ENCODE data around the gene DEPDC7.

The DEPDC7 gene

GRCh38 chr11:32991898-32992297 lies 23.8 kb upstream of the DEPDC7 start:
- no peak overlapping the region for H3K4me2 ChIP-seq
- no peaks in the 10 kb centered on the region for H3K27me3 ChIP-seq

GRCh38 chr11:33000181-33000580 lies 15.5 kb upstream of the DEPDC7 start:
- Histone ChIP-seq H3K36me3 (no peaks in the 10 kb centered on the region), H3K4me3 (no peak overlapping the region), H3K4me2 (no peak overlapping the region), H3K9ac (no peak overlapping the region), H4K20me1 (no peaks in the 10 kb centered on the region), H3K27ac (no peak overlapping the region), H3K9me3 (peaks cover 4% of the 10 kb centered on the region; the same call in 1 of the 2 replicates), H3K4me1 (peaks cover 10% of the 10 kb centered on the region), H3K27me3 (no peaks in the 10 kb centered on the region)
- TF ChIP-seq Cebpa-rat (IDR thresholded peaks at IDR 0.05), result no peak

More at GRCh38 chr11:32991898-32992297, 23.8 kb upstream of the DEPDC7 start:
- no peak for TF ChIP-seq Cebpa-rat (IDR thresholded peaks at IDR 0.05)
- Histone ChIP-seq H3K36me3 (no peaks in the 10 kb centered on the region), H3K27ac (no peak overlapping the region), H3K4me3 (no peak overlapping the region), H4K20me1 (no peaks in the 10 kb centered on the region), H3K9ac (no peak overlapping the region), H3K4me1 (no peaks in the 10 kb centered on the region), H3K9me3 (peaks cover 24% of the 10 kb centered on the region)

- Histone ChIP-seq H3K4me2 (no peak overlapping the region), H4K20me1 (no peaks in the 10 kb centered on the region), H3K27me3 (no peaks in the 10 kb centered on the region), H3K9me3 (peaks cover 4% of the 10 kb centered on the region; the same call in 1 of the 2 replicates), H3K9ac (no peak overlapping the region), H3K27ac (no peak overlapping the region), H3K4me3 (no peak overlapping the region), H3K4me1 (peaks cover 16% of the 10 kb centered on the region), H3K36me3 (no peaks in the 10 kb centered on the region)
- no peak for TF ChIP-seq Cebpa-rat (IDR thresholded peaks at IDR 0.05)
These were observed 14.4 kb upstream of the DEPDC7 start for GRCh38 chr11:33001281-33001680.

GRCh38 chr11:33001751-33002542 lies 13.7 kb upstream of the DEPDC7 start:
- H3K9me3 ChIP-seq, result peaks cover 4% of the 10 kb centered on the region; the same call in 1 of the 2 replicates
- H3K4me1 ChIP-seq, result peaks cover 16% of the 10 kb centered on the region
- no peak for TF ChIP-seq Cebpa-rat (IDR thresholded peaks at IDR 0.05)
- no peak overlapping the region for H3K27ac ChIP-seq
- no peaks in the 10 kb centered on the region for H3K27me3 ChIP-seq
- no peak overlapping the region for H3K4me2 ChIP-seq
- H4K20me1 ChIP-seq, result no peaks in the 10 kb centered on the region
- H3K9ac ChIP-seq, result no peak overlapping the region
- no peak overlapping the region for H3K4me3 ChIP-seq
- H3K36me3 ChIP-seq, result no peaks in the 10 kb centered on the region

GRCh38 chr11:33005175-33005574 lies 10.5 kb upstream of the DEPDC7 start:
- H3K4me3 ChIP-seq, result no peak overlapping the region
- H3K36me3 ChIP-seq, result no peaks in the 10 kb centered on the region
- TF ChIP-seq Cebpa-rat (IDR thresholded peaks at IDR 0.05), result no peak

GRCh38 chr11:33006010-33006409 lies 9.7 kb upstream of the DEPDC7 start:
- peaks cover 17% of the 10 kb centered on the region for H3K4me1 ChIP-seq
- H3K36me3 ChIP-seq, result no peaks in the 10 kb centered on the region
- no peak overlapping the region for H3K4me3 ChIP-seq
- H3K9ac ChIP-seq, result no peak overlapping the region
- no peak for TF ChIP-seq Cebpa-rat (IDR thresholded peaks at IDR 0.05)
- H3K27ac ChIP-seq, result no peak overlapping the region
- no peaks in the 10 kb centered on the region for H3K9me3 ChIP-seq
- no peaks in the 10 kb centered on the region for H4K20me1 ChIP-seq
- H3K4me2 ChIP-seq, result no peak overlapping the region
- no peaks in the 10 kb centered on the region for H3K27me3 ChIP-seq

More at GRCh38 chr11:33005175-33005574, 10.5 kb upstream of the DEPDC7 start:
- Histone ChIP-seq H4K20me1 (no peaks in the 10 kb centered on the region), H3K9me3 (peaks cover 4% of the 10 kb centered on the region; the same call in 1 of the 2 replicates), H3K9ac (no peak overlapping the region), H3K27ac (no peak overlapping the region), H3K27me3 (no peaks in the 10 kb centered on the region), H3K4me2 (peak overlapping the region; percentile 7; the same call in 1 of the 2 replicates), H3K4me1 (peaks cover 16% of the 10 kb centered on the region)

GRCh38 chr11:33013755-33014154 lies 1.9 kb upstream of the DEPDC7 start:
- Histone ChIP-seq H3K27me3 (peaks cover 9% of the 10 kb centered on the region), H3K4me3 (no peak overlapping the region), H4K20me1 (no peaks in the 10 kb centered on the region), H3K4me1 (peaks cover 18% of the 10 kb centered on the region), H3K9ac (no peak overlapping the region), H3K4me2 (no peak overlapping the region), H3K36me3 (no peaks in the 10 kb centered on the region), H3K27ac (no peak overlapping the region), H3K9me3 (peaks cover 15% of the 10 kb centered on the region)
- TF ChIP-seq Cebpa-rat (IDR thresholded peaks at IDR 0.05), result no peak

- no peak overlapping the region for H3K4me3 ChIP-seq
- no peak overlapping the region for H3K4me2 ChIP-seq
- H3K4me1 ChIP-seq, result peaks cover 10% of the 10 kb centered on the region
These were observed 976 bp downstream of the DEPDC7 start for GRCh38 chr11:33016654-33017053.

GRCh38 chr11:33017478-33017877 lies 1.8 kb downstream of the DEPDC7 start:
- Histone ChIP-seq H3K36me3 (no peaks in the 10 kb centered on the region), H4K20me1 (no peaks in the 10 kb centered on the region), H3K27ac (no peak overlapping the region), H3K4me1 (peaks cover 2% of the 10 kb centered on the region), H3K4me2 (no peak overlapping the region), H3K27me3 (peaks cover 9% of the 10 kb centered on the region), H3K9ac (no peak overlapping the region), H3K4me3 (no peak overlapping the region), H3K9me3 (peaks cover 15% of the 10 kb centered on the region)
- TF ChIP-seq Cebpa-rat (IDR thresholded peaks at IDR 0.05), result no peak

More at GRCh38 chr11:33016654-33017053, 976 bp downstream of the DEPDC7 start:
- Histone ChIP-seq H4K20me1 (no peaks in the 10 kb centered on the region), H3K36me3 (no peaks in the 10 kb centered on the region), H3K27ac (no peak overlapping the region), H3K9me3 (peaks cover 15% of the 10 kb centered on the region), H3K27me3 (peaks cover 9% of the 10 kb centered on the region), H3K9ac (no peak overlapping the region)
- no peak for TF ChIP-seq Cebpa-rat (IDR thresholded peaks at IDR 0.05)

- no peaks in the 10 kb centered on the region for H3K36me3 ChIP-seq
- H3K9me3 ChIP-seq, result peaks cover 15% of the 10 kb centered on the region
- H4K20me1 ChIP-seq, result no peaks in the 10 kb centered on the region
- no peak overlapping the region for H3K27ac ChIP-seq
- TF ChIP-seq Cebpa-rat (IDR thresholded peaks at IDR 0.05), result no peak
- no peak overlapping the region for H3K9ac ChIP-seq
- peaks cover 9% of the 10 kb centered on the region for H3K27me3 ChIP-seq
- no peak overlapping the region for H3K4me2 ChIP-seq
- H3K4me3 ChIP-seq, result no peak overlapping the region
- H3K4me1 ChIP-seq, result no peaks in the 10 kb centered on the region
These were observed 2.3 kb downstream of the DEPDC7 start for GRCh38 chr11:33017965-33018364.
